HG03066 (cell line): ENCODE results near the gene SMYD3.

ENCODE experiments used
- ATAC-seq: cut with Tn5 transposase; IDR thresholded peaks from one replicate; pipeline ENCODE4 v1.9.1; 2021; ENCODE audit warnings: low read depth; ENCODE audit not compliant: unreplicated experiment

The SMYD3 gene

DNA sequence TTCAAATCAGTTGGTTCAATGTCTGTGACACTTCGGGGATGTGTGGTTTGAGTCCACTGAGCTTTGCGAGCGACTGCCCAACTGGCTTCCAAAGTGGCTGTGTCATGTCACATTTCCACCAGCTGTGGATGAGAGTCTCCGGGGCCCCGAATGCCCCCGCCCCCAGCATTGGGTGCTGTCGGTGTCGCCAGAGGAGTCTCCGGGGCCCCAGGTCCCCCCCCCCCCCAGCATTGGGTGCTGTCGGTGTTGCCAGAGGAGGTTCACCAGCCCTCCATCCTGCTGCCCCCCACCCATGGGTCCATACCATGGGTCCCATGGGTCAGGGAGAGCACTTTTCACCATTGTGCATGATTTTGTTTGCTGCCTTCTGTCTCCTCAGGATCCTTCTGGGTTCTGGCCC lies 9.0 kb upstream of the SMYD3 start:
- no peak for ATAC-seq

DNA sequence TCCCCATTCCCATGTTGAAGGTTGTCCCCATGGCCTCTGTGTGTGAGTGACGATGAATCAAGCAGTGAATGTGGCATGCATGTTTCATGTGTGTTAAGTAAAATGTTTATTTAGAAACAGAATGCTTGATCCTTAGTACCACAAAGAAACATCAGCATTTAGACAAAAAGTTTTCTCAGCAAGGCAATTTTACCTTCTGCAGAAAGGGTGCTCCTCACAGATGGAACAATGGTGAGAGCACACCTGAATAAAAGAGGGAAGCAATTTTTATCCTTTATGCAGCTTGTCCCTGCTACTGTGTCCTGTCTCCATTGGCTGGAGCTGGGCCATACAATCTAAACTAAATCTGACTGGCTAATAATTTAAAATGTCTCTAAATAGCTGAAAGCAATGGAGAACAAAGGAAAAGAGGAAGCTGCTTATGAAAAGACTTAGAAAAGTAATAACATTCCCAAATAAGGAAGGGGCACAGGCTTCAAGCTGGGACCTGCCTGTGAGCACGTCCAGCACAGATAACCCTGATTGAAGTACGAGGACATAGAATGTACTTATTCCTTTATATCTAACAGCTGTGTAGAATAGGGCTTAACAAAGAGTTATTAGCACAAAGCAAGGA lies 8.4 kb upstream of the SMYD3 start:
- no peak for ATAC-seq

DNA sequence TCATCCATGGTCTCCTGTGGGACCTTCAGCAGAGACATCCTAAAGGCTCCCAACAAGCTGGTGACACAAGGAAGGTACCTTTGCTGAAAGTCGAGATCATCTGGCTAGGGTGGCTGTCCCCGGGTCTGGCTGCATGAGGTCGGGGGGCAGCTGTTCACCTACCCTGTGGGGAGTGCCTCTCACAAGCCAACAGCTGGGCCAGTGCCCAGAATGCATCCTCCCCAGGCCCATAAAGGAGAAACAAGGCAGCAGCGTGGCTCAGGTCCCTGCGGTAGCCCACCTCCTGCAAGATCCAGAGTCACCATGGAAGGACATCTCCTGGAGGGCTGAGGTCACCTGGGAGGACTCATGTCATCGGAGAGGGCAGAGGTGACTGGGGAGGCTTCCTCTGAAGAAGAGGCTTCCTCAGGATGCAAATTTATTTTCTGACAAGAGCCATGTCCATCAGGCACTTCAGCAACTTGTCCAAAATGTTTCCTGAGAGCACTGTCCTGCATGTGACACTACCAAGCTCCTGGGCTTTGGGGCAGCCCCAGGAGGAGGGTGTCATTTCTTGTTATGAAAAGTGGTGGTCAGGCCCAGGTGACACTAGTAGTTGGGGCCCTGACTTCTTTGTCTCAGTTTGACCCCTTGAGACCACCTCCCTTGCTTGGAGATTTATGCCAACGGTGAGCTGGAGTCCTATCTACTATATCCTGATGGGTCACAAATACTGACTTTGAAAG lies 6.7 kb upstream of the SMYD3 start:
- ATAC-seq, result no peak

DNA sequence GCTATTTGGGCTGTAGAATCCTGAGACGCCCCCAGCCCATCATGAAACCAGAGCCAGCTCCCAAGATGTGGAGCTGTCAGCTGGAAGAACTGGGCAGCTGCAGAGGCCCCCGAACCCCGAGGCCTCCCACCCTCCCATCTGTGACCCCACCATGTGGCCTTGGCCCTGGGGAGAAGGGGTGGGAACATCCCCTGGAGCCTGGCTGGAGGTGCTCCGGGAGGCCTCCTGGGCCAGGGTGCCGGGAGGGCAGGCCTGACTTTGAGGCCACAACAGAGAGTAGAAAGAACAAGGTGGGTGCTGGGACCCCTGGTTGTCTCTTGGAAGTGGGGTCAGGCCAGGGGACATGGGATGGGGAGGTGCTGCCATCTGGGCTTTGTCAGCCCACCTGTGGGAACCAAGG lies 6.0 kb upstream of the SMYD3 start:
- no peak for ATAC-seq

DNA sequence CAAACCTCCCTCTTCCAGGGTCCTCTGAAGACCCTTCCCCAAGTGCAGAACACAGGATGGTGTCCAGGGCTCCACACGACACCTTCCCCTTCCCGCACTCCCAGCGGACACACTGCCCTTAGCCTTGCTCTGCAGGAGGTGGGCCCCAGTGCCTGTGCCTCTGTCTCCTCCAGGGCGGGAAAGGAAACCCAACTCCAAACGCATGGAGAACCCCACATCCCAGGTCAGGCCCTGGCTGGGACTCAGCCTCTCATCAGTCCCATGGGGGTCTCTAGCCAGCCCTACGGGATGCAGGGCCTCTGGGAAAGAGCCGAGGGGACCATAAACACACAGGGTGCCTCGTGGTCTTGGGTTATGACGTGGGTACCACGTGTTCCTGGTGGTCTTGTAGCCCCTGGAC lies 5.6 kb upstream of the SMYD3 start:
- ATAC-seq, result no peak

DNA sequence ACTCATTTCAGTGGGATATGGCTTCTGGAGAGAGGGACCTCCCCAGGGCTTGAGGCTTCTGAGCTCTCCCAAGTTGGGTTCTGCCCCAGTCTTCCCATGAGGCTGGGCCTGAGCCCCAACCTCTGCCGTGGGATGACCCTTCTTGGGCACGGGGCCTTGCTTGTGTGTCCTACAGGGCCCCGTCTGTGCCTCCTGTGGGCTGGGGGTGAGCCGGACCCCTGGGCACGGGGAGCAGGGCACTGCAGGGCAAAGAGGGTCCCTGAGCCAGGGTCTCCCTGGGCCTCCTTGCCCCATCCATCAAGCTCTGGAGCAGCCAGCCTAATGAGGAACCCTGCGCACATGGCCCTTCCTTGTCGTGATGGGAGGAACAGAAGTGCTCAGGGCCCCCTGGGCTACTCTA lies 5.2 kb upstream of the SMYD3 start:
- no peak for ATAC-seq

DNA sequence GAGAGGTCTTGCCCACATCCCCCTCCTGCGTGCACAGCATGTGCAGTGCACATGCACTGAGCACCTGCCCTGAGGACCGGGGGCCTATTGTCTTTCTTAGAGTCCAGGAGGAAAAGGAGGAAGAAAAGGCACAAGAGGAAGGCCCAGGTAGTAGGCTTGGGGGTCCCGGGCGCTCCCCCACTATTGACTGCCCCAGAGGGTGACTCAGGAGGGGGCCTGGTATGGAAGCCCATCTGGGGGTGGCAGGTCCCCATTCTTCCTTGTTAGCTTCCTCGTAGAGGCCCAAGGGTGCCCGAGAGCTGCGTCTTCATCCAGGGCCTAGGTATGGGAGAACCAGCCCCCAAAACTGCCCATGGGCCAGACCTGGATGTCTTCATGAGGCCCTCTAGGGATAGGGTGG lies 4.1 kb upstream of the SMYD3 start:
- no peak for ATAC-seq

DNA sequence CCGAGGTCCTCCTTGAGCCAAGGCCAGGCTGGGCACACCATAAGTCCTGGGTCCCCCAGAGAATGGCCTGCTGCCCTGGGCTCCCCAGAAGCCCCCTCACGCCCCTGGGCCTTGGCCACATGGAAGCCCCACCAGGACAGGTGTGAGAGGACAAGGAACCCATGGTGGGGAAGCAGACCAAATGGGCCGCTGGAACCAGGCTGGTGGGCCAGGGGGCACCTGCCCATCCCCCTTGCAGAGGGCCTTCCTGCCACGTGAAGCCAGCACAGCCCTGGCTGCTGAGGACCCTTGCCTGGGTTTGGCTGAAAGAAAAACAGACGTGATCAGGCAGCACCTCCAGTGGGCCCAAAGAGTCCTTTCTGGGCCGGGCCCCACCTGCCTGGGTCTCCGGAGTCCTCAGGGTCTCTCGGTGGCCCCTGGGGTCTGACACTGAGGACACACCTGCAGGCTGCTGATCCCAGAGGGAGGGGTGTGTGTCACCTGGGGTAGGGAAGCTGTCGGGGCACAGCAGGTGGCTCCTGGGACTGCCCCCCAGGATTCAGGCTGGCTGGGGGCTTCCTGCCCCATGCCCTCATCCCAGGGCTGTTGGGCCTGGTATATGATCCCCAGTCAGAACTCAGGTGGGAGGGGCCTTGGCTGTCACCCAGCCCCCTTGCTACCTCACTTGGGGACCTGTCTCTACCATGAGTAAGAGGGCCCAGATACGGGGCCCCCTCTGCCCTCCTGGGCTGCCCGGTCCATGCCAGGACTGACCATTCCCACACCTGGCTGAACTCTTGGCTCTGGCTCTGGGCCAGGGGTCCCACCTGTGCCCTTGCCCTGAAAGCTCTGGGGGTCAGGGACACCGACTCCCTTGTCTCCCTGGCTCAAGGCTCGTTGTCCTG lies 3.3 kb upstream of the SMYD3 start:
- no peak for ATAC-seq

DNA sequence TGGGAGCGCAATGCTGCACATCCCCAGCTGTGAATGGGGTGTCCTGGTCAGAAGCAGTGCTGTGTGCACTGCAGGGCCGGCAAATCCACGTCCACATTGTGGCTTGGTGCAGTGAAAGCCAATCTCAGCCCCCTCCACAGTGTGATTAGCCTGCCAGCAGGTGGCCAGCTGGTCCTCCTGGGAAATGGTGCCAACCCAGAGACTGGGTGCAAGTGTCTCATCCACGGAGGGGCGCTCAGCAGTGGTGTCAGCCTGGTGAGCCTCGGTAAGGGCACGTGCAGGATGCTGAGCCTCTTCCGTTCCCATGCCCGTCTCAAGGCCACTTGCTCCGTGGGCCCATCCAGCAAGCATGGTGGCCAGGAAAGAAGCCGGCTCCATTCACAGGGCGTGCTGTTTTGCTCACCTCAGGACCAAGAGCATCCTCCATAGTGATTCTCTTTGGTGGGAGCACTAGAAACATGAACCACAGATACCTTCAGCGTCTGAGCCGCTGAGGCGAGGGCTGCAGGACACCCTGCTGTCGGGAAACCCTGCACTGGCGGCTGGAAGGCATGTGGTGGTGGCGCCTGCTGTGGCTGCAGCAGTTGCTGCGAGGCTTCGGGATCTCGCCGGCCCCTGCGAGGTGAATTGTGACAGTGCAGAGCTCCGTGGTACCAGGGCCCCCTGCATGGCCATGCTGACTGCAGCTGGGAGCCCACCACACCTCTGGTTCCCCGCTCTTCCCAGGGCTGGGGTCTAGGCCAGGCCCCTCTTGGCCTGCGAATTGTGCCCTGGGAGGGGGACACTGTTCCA lies 2.0 kb upstream of the SMYD3 start:
- no peak for ATAC-seq

DNA sequence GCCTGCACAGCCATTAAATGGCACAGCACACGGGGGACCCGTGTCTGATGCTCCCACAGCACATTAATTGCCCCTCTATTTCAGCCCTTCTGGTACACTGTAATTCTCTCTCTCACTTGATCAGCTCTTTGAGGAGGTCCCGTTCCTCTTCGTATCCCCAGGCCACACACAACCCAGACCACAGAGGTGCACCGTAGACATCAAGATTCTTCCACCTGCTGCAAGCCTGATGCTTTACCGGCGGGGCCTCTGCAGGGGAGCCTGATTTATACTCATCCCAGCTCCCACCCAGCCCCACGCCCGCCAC lies 759 bp downstream of the SMYD3 start:
- ATAC-seq, result peak; percentile 15

DNA sequence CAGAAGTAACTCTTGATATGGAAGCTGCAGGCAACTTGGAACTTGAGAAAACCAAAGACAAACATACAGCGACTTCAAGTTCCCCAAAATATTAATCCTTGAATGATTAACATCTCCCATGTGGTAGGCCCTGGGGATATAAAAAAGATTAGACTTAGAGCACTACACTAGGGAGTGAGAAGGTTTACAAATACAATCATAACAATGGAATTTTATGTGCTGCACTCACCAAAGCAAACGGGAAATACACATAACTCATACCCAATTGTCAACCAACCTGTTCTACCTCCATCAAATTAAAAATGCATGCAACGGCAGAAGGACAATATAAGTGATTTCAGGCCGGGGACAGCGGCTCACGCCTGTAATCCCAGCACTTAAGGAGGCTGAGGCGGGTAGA lies 3.7 kb downstream of the SMYD3 start:
- no peak for ATAC-seq

DNA sequence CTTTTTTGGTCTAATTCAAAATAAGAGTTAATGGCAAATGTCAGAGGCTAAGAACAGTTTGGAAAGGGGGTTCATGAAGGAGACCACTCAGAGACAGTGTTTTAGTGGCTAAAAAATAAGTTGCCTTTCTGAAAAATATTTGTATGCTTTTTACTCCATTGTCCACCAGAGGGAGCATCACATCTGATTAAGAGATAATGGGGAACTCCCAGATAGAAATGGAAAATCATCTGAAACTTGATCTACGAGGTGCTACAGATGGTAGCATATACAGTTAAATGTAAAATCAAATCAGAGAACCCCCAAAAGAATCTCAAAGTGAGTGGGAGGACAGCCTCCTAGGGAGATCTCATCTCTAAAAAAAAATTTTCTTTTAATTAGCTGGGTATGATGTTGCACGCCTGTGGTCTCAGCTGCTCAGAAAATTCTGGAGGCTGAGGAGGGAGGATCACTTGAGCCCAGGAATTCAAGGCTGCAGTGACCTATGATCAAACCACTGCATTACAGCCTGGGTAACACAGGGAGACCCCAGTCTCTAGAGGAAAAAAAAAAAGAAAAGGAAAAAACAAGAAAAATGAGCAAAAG lies 9.7 kb downstream of the SMYD3 start:
- no peak for ATAC-seq

DNA sequence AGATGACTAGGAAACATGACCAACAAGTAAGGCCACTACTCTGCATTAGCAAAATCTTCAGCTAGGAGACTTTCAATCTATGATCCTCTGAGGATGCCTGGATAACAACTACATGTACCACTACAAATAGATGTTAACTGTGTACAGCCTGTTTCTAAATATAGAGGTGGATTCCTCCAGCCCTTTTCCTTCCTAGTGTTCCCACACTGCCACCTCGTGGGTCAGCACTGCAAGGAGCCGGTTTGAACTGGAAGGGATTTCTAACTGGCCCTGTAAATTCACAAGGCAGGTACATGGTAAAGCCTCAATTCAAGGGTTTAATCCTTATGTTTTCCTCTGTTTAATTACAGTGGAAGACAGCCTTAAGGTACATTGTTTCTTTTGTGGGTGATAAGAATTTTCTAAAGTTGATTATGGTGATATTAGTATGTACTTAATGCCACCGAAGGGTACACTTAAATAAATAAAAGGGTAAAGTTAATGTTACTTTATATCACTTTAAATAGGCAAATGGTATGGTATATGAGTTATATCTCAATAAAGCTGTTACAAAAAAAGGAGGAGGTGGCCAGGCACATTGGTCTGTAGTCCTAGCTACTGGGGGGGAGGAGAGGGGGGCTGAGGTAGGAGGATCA lies 14.4 kb downstream of the SMYD3 start:
- no peak for ATAC-seq

DNA sequence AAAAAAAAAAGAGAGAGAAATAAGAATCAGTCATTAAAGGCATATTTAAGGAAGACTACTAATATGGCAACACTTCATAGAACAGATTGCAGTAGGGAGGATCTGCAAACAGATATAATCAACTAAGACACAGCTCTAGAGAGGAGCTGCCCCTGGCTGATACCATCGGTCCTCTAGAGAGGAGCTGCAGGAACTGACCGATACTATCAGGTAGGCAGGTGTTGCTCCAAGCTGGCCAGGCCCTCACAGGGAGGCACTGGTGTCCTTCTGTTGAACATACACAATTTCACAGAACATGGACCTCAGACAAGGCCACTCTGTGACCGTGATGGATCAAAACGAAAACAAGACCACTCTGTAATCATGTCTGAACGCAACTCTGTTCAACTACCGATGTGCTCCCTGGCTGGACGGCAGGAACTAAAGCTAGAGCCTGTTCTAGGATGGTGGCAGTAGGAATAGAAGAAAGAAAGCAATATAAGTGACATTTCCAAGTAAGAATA lies 15.5 kb downstream of the SMYD3 start:
- ATAC-seq, result no peak

DNA sequence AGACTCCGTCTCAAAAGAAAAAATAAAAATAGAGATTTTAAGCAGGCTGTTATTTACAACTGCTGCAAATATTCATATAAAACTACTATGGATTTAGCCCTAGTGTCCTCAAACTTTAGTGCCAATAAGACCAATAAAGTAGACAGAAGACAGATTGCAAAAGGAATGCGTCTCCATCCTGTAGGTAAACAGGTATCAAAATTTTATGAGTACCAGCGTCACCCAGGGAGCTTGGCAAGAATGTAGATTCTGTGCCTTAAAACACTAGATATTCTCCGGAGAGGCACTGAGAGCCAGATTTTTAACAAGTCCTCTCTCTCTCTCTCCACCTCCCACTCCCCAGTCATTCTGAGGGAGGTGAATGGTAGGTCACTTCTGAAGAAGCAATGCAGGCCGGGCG lies 18.4 kb downstream of the SMYD3 start:
- ATAC-seq, result no peak

DNA sequence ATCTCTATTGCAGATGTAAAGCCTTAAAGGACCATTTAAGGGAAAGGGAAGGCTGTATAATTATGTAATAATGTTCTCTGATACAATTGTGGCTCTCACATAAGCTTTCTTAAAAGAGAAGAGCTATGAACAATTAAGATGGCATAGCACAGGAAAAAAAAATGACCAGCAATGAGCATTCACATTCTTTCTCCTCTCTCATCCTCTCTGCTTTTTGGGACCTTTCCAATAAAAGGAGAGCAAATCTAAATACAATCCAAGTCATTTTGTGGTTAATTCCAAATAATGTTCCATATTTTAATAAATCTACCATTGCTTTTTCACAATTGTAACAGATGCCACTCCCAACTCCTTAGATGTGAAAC lies 23.5 kb downstream of the SMYD3 start:
- ATAC-seq, result no peak

DNA sequence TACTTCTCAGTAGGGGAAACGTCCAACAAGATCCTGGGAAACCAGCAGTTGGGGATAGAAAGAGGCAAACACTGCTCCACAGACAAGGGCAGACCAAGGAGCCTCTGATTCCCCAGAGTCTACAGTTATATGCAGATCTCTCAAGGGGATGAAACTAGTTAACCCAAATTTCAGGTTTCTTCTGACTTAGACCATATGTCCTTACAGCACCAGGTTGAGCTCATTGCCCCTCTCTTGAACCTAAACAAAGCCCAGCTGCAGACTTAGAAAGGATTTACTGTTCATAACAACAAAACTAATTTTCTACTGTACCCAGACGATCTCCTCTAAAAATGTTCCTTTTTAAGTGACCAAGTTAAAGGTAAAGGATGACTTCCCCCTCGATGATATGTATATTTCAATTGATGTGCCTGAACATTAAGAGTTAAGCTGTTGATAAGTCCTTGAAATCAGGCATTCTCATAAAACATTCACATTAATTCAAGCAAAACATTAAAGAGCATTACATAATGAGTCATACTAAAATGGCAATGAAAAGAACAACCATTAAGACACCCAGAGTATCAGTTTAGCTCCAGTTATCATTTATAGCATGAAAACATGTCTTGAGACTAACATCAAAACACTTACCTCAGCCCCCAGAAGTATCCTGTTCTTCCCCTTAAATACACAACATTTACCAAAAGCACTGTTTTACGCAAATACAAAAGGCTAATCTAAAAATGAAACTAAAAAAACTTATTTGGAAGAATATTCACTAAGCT lies 24.1 kb downstream of the SMYD3 start:
- no peak for ATAC-seq

DNA sequence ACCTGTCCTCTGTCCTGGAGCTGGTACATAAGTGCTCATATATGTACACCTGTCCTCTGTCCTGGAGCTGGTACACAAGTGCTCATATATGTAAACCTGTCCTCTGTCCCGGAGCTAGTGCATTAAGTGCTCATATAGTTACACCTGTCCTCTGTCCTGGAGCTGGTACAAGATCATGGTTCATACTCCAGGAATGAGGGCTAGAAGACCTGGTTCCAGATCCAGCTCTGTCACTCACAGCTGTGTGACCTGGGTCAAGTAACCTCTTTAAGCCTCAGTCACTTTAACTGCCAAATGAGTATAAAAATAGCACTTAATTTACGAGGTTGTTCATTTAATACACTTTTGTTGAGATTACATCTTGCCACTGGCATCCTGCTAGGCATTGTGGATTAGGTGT lies 28.0 kb downstream of the SMYD3 start:
- ATAC-seq, result no peak

DNA sequence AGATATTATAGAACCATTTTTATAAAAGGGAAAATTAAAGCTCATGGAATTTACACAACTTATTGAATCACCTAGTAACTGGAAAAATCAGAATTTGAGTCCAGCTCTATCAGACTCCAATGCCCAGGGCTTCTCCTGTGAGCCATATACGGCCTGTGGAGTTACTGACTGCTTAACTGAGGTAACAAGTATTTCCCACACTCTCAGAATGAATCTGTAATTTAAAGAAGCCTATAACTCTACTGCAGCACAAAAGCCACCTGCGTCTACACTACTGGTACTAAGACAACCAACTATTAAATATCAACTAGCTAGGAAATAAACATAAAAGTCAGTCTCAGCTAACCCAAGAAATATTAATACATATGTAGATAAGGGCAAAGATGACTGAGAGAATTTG lies 29.4 kb downstream of the SMYD3 start:
- no peak for ATAC-seq
